ENCODE measurements around the gene NPTXR.

GRCh38 chr22:38829485-38829884 lies 14.3 kb downstream of the NPTXR start:
- TF ChIP-seq, protein P1, sequence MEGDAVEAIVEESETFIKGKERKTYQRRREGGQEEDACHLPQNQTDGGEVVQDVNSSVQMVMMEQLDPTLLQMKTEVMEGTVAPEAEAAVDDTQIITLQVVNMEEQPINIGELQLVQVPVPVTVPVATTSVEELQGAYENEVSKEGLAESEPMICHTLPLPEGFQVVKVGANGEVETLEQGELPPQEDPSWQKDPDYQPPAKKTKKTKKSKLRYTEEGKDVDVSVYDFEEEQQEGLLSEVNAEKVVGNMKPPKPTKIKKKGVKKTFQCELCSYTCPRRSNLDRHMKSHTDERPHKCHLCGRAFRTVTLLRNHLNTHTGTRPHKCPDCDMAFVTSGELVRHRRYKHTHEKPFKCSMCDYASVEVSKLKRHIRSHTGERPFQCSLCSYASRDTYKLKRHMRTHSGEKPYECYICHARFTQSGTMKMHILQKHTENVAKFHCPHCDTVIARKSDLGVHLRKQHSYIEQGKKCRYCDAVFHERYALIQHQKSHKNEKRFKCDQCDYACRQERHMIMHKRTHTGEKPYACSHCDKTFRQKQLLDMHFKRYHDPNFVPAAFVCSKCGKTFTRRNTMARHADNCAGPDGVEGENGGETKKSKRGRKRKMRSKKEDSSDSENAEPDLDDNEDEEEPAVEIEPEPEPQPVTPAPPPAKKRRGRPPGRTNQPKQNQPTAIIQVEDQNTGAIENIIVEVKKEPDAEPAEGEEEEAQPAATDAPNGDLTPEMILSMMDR (IDR thresholded peaks at IDR 0.05; ENCODE audit: low read depth, low read length, missing input control), result no peak
- TF ChIP-seq SP1 (IDR thresholded peaks at IDR 0.05), result no peak
- no peak for TF ChIP-seq YY1 (IDR thresholded peaks at IDR 0.05)
- no peak for TF ChIP-seq RAD21 (IDR thresholded peaks at IDR 0.05)
- no peak for TF ChIP-seq TAF1 (conservative IDR thresholded peaks at IDR 0.05)

All from liver (tissue), 3 donors.